Spleen (tissue), 11 donors: ENCODE results near the gene PODNL1. TPM values are rescaled to one million over a fixed set of nuclear protein-coding genes. Genes with fewer than 3 reads are reported as not detected.

Experiments used
- DNase-seq: peaks from one replicate; pipeline ENCODE4 v3.0.0-alpha.2; 2020
- H3K27ac ChIP-seq, 8 donors: fragments of 200-600 bp; sonication (generic) in 7 of 8; 1 replicate in 4 of 8; 2 replicates in 4 of 8; pipeline versions ENCODE4 v1.5.0 to v1.8.0; 2016 to 2021; ENCODE audit warnings: inconsistent platforms in 4 of 8, mild to moderate bottlenecking in 4 of 8, moderate library complexity in 1 of 8
- H3K27me3 ChIP-seq, 7 donors: fragments of 200-600 bp; sonication (generic) in 6 of 7; replicated peaks in 1 of 7; 1 replicate in 4 of 7; 2 replicates in 3 of 7; pipeline versions ENCODE4 v1.5.0 to v1.8.0; 2016 to 2021; ENCODE audit warnings: inconsistent platforms in 3 of 7, mild to moderate bottlenecking in 1 of 7
- H3K36me3 ChIP-seq, 6 donors: fragments of 200-600 bp; sonication (generic) in 5 of 6; 1 replicate in 4 of 6; 2 replicates in 2 of 6; pipeline versions ENCODE4 v1.5.0 to v1.8.0; 2016 to 2021; ENCODE audit warnings: inconsistent platforms in 2 of 6
- H3K4me1 ChIP-seq, 6 donors: fragments of 200-600 bp; sonication (generic) in 5 of 6; 1 replicate in 3 of 6; 2 replicates in 3 of 6; pipeline versions ENCODE4 v1.5.0 to v1.8.0; 2016 to 2021; ENCODE audit warnings: inconsistent platforms in 3 of 6
- H3K4me3 ChIP-seq, 8 donors: fragments of 200-600 bp; sonication (generic) in 7 of 8; 1 replicate in 4 of 8; 2 replicates in 4 of 8; pipeline versions ENCODE4 v1.5.0 to v1.8.0; 2016 to 2021; ENCODE audit warnings: inconsistent platforms in 4 of 8, mild to moderate bottlenecking in 4 of 8, moderate library complexity in 2 of 8
- H3K9me3 ChIP-seq, 8 donors: fragments of 200-600 bp; sonication (generic) in 7 of 8; 1 replicate in 4 of 8; 2 replicates in 4 of 8; pipeline versions ENCODE4 v1.5.0 to v1.8.0; 2016 to 2021; ENCODE audit warnings: inconsistent platforms in 4 of 8
- POLR2A ChIP-seq, 3 donors: fragments of 450-650 bp; IDR thresholded peaks; one replicate each; pipeline ENCODE4 v1.5.1; 2017; ENCODE audit warnings: antibody characterized with exemption in 3 of 3, mild to moderate bottlenecking in 1 of 3
- POLR2AphosphoS5 ChIP-seq, 3 donors: sonication (generic); formaldehyde crosslinking; IDR thresholded peaks; one replicate each; pipeline ENCODE4 v1.5.1; 2017; ENCODE audit warnings: antibody characterized with exemption in 3 of 3
- WGBS, 5 donors: extraction: QIAGEN DNeasy Blood & Tissue Kit in 3 of 5; methylation state at CpG; one replicate each; pipeline versions ENCODE4 v1.1.5 to v1.1.7; 2013 to 2018; 5-methylcytosine and 5-hydroxymethylcytosine counted together
- intact Hi-C: fragments of 100-400 bp; cut with DNase I; formaldehyde crosslinking; loops from one replicate; pipeline ENCODE4 v1.15.0; 2023; ENCODE audit warnings: low total_unique reads
- polyA plus RNA-seq, 3 donors: library from polyadenylated mRNA; stranded (reverse); fragments of 200-250 nt; gene quantifications; one replicate each; pipeline ENCODE4 v1.2.1, GENCODE V29; 2013
- total RNA-seq, 7 donors: library from RNA; depleted of rRNA in 3 of 7; stranded (reverse); fragments of >200 nt in 3 of 7; fragmentation: NEBNext Ultra II Directional in 4 of 7; extraction: Animal tissue kit (Norgen Biotek cat#: 25700) in 4 of 7; gene quantifications; one replicate each; pipeline versions ENCODE4 v1.1.0 to v1.2.1, GENCODE V29; 2016 to 2021
- TF ChIP-seq, protein P1 (sequence below), 11 experiments: fragments of 200-600 bp in 7 of 11; fragments of 450-650 bp in 4 of 11; sonication (generic) in 4 of 11; IDR thresholded peaks in 8 of 11; conservative IDR thresholded peaks in 3 of 11; 1 replicate in 7 of 11; 2 replicates in 4 of 11; pipeline versions ENCODE4 v1.4.0 to v1.8.0; 2016 to 2021; ENCODE audit warnings: antibody characterized with exemption in 11 of 11, inconsistent platforms in 4 of 11, mild to moderate bottlenecking in 1 of 11
- donor health status: healthy with polysubstance abuse.
- donor health status: DM: no; HTN: no; CAD: no; lungs with moderate emphysema.
- donor health status: DM: no; HTN: no; CAD: no.
- donor health status: Bipolar disorder and iron deficiency.
- donor health status: healthy.
- donor health status: DM: no; HTN: no; CAD: no.
- donor health status: DM: yes; HTN: yes; CAD: no.

PODNL1 gene
- total and polyA plus RNA-seq, 10 donors = 0.19 to 3.0 (median 0.54) TPM; not detected in 1

DNA sequence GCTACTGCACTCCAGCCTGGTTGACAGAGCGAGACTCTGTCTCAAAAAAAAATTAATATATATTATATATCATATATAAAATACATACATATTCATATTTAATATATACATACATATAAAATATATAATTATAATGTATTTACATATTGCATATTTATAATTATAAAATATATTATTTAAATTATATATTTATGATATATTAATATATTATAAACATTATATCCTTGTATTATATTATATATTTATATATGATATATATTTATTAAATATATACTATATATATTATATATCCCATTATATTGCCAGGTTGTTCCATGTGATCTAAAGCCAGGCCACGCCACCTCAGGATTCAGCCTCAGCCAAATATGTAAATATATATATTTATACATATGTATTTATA lies 42.0 kb downstream of the PODNL1 start:
- H3K4me1 ChIP-seq = no peaks in the 10 kb centered on the region
- H3K27ac ChIP-seq = no peak overlapping the region
- intact Hi-C loops = no loop called here
- no peaks in the 10 kb centered on the region for H3K36me3 ChIP-seq
- no peaks in the 10 kb centered on the region for H3K27me3 ChIP-seq
- H3K9me3 ChIP-seq = no peaks in the 10 kb centered on the region
- WGBS, 5 donors = 95 to 98% (median 97%) methylated on average over 2 of the region's 2 CpGs
- no peak overlapping the region for H3K4me3 ChIP-seq
- TF ChIP-seq, protein P1, sequence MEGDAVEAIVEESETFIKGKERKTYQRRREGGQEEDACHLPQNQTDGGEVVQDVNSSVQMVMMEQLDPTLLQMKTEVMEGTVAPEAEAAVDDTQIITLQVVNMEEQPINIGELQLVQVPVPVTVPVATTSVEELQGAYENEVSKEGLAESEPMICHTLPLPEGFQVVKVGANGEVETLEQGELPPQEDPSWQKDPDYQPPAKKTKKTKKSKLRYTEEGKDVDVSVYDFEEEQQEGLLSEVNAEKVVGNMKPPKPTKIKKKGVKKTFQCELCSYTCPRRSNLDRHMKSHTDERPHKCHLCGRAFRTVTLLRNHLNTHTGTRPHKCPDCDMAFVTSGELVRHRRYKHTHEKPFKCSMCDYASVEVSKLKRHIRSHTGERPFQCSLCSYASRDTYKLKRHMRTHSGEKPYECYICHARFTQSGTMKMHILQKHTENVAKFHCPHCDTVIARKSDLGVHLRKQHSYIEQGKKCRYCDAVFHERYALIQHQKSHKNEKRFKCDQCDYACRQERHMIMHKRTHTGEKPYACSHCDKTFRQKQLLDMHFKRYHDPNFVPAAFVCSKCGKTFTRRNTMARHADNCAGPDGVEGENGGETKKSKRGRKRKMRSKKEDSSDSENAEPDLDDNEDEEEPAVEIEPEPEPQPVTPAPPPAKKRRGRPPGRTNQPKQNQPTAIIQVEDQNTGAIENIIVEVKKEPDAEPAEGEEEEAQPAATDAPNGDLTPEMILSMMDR (IDR thresholded peaks at IDR 0.05 in 8 of 11, conservative IDR thresholded peaks at IDR 0.05 in 3 of 11) = no peak
- TF ChIP-seq POLR2A (IDR thresholded peaks at IDR 0.05) = no peak
- TF ChIP-seq POLR2AphosphoS5 (IDR thresholded peaks at IDR 0.05) = no peak
- DNase-seq = no peak

DNA sequence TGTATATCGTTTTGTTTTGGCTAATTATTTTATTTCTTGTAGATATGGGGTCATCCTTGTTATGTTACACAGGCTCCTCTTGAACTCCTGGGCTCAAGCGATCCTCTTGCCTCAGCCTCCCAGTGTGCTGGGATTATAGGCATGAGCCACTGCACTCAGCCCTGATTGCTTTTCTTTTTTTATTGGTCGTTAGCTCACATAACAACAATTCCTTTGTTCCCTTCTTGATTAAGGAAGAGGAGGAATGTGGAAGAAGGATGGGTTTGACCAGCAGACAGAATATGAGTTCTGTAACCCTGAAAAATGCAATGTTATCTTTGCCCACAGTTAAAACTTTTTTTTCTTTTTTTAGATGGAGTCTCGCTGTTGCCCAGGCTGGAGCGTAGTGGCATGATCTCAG lies 43.7 kb downstream of the PODNL1 start:
- no peak overlapping the region for H3K27ac ChIP-seq
- H3K27me3 ChIP-seq = no peaks in the 10 kb centered on the region
- H3K4me3 ChIP-seq = no peak overlapping the region
- no peak for DNase-seq
- H3K9me3 ChIP-seq = no peaks in the 10 kb centered on the region
- no peaks in the 10 kb centered on the region for H3K36me3 ChIP-seq
- intact Hi-C loops = no loop called here
- WGBS, 5 donors = 82 to 94% (median 90%) methylated on average over 5 of the region's 5 CpGs
- H3K4me1 ChIP-seq = no peaks in the 10 kb centered on the region
- TF ChIP-seq, protein P1 (IDR thresholded peaks at IDR 0.05 in 8 of 11, conservative IDR thresholded peaks at IDR 0.05 in 3 of 11) = no peak

GRCh38 chr19:13892870-13893269 lies 45.3 kb downstream of the PODNL1 start:
- no peaks in the 10 kb centered on the region for H3K36me3 ChIP-seq
- DNase-seq = no peak
- no peaks in the 10 kb centered on the region for H3K27me3 ChIP-seq
- no peak overlapping the region for H3K4me3 ChIP-seq
- intact Hi-C loops = no loop called here
- no peak overlapping the region for H3K27ac ChIP-seq
- 69 to 77% (median 73%) methylated on average over 9 of the region's 9 CpGs for WGBS, 5 donors
- H3K9me3 ChIP-seq = no peaks in the 10 kb centered on the region
- TF ChIP-seq, protein P1 (IDR thresholded peaks at IDR 0.05 in 8 of 11, conservative IDR thresholded peaks at IDR 0.05 in 3 of 11) = no peak
- no peak for TF ChIP-seq POLR2A (IDR thresholded peaks at IDR 0.05)
- no peak for TF ChIP-seq POLR2AphosphoS5 (IDR thresholded peaks at IDR 0.05)
- H3K4me1 ChIP-seq = no peaks in the 10 kb centered on the region

DNA sequence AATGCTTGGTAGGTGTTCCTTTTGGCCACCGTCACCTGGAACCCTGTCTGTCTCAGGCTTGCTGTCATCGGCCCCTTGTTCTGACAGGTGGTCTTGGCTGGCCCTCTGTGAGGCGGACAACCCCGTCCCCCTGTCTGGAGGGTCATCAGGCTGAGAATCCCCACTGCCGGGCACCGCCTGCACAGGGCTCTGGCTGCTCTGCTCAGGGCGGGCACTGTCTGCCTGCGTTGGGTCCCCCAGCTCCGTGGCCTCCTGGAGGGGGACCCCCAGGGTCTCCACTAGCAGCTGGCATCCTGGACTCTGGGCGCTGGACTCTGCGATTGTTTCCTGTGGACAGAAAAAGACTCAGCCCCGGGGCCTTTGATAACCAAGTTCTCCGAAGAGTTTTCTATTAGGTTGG lies 48.1 kb downstream of the PODNL1 start:
- DNase-seq = no peak
- Histone ChIP-seq H3K36me3 (no peaks in the 10 kb centered on the region), H3K4me3 (no peak overlapping the region), H3K9me3 (no peaks in the 10 kb centered on the region), H3K27ac (no peak overlapping the region), H3K27me3 (no peaks in the 10 kb centered on the region), H3K4me1 (peaks cover 0 to 21% (median 1%) of the 10 kb centered on the region in 6 donors)
- WGBS, 5 donors = 87 to 95% (median 93%) methylated on average over 10 to 13 of the region's 13 CpGs
- no peak for TF ChIP-seq POLR2AphosphoS5 (IDR thresholded peaks at IDR 0.05)
- TF ChIP-seq, protein P1 (IDR thresholded peaks at IDR 0.05 in 8 of 11, conservative IDR thresholded peaks at IDR 0.05 in 3 of 11) = no peak
- no peak for TF ChIP-seq POLR2A (IDR thresholded peaks at IDR 0.05)
- intact Hi-C loops = no loop called here
